Measurements from ENCODE around the gene ABHD17A. TPM values are rescaled to one million over a fixed set of nuclear protein-coding genes. Genes with fewer than 3 reads are reported as not detected.

The ABHD17A gene
- total RNA-seq, 1 donor from 2014 or later, result 60.4 TPM

DNA sequence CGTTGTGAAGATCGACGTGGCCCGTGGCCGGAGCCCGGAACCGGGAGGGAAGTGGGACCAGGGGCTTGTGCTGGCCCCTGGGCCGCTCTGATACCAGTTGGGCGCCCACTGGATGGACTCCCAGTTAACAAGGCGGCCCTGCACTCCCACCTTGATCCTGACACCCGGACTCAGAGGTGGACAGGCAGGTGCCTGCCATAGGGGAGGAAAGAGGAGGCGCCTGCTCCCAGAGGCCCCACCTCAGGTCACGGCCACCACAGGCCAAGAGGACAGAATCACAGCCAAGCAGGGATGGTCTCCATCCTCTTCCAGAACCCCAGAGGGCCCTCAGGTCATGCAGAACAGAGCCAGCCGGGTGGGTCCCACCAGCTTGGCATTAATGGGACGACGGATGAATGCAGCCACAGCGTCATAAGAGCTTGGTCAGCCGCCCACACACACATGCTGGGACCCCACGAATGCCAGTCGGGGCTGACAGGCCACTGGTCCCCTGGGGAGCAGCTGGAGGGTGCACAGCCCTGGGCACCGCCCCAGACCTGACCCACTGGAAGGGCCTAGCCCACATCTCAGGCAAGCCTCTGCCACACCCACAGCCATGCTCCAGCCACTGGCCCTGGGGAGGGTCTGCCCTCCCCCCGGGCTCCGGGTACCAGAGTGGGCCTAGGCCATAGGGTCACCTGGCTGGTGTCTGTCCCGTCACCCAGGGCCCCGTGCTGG lies 12.3 kb downstream of the ABHD17A start:
- H3K36me3 Mint-ChIP-seq, result no peaks in the 10 kb centered on the region
- no peak for DNase-seq (ENCODE audit: extremely low spot score, unreplicated experiment)
- no peaks in the 10 kb centered on the region for H3K27me3 Mint-ChIP-seq
- peaks cover 16% of the 10 kb centered on the region for H3K4me1 Mint-ChIP-seq (ENCODE audit: unreplicated experiment)
- H3K4me3 Mint-ChIP-seq, result peak overlapping the region; percentile 20
- no peaks in the 10 kb centered on the region for H3K9me3 Mint-ChIP-seq
- TF ChIP-seq, protein P1, sequence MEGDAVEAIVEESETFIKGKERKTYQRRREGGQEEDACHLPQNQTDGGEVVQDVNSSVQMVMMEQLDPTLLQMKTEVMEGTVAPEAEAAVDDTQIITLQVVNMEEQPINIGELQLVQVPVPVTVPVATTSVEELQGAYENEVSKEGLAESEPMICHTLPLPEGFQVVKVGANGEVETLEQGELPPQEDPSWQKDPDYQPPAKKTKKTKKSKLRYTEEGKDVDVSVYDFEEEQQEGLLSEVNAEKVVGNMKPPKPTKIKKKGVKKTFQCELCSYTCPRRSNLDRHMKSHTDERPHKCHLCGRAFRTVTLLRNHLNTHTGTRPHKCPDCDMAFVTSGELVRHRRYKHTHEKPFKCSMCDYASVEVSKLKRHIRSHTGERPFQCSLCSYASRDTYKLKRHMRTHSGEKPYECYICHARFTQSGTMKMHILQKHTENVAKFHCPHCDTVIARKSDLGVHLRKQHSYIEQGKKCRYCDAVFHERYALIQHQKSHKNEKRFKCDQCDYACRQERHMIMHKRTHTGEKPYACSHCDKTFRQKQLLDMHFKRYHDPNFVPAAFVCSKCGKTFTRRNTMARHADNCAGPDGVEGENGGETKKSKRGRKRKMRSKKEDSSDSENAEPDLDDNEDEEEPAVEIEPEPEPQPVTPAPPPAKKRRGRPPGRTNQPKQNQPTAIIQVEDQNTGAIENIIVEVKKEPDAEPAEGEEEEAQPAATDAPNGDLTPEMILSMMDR (conservative IDR thresholded peaks at IDR 0.05), result no peak
- no peak overlapping the region for H3K27ac Mint-ChIP-seq

DNA sequence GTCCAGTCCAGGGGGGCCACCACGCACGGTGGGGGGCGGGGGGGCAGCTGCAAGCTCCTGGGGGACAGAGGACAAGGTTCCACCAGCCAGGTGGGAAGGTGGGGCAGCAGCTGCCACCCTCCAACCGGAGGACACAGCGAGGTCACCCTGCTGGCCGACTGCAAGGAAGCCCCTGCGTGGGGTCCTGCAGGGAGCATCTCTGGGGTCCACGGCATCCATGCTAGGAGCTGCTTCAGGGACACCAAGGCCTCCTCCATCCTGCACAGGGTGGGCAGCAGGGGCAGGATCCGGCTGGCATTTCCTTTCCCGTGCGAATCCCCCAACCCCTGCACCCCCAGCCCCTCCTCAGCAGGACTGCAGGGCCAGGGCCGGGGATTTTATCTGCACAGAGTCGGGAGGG lies 13.7 kb downstream of the ABHD17A start:
- TF ChIP-seq, protein P1 (conservative IDR thresholded peaks at IDR 0.05), result no peak
- no peaks in the 10 kb centered on the region for H3K36me3 Mint-ChIP-seq
- H3K9me3 Mint-ChIP-seq, result no peaks in the 10 kb centered on the region
- peaks cover 16% of the 10 kb centered on the region for H3K4me1 Mint-ChIP-seq (ENCODE audit: unreplicated experiment)
- no peaks in the 10 kb centered on the region for H3K27me3 Mint-ChIP-seq
- no peak overlapping the region for H3K27ac Mint-ChIP-seq
- H3K4me3 Mint-ChIP-seq, result no peak overlapping the region
- DNase-seq (ENCODE audit: extremely low spot score, unreplicated experiment), result no peak

DNA sequence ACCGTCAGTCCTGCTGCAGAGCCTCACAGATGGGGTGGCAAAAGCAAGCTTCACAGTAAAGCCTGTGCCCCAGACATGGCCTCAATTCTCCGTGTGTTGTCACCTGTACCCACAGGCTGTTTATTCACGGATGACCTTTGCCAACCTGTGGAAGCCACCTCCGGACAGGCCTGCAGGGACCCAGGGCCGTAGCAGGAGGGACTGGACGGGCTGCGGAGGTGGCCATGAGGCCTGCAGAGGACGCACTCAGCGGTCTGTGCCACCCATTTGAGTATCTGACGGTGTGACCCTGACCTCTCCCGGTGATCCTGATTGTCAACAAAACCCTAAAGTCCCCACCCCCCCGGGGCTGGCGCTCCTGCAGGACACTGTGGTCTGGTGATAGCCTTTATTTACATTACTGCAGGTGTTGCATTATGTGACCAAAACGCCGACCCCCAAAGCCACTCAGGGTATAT lies 14.1 kb downstream of the ABHD17A start:
- H3K27me3 Mint-ChIP-seq, result no peaks in the 10 kb centered on the region
- H3K9me3 Mint-ChIP-seq, result no peaks in the 10 kb centered on the region
- no peak overlapping the region for H3K4me3 Mint-ChIP-seq
- H3K4me1 Mint-ChIP-seq (ENCODE audit: unreplicated experiment), result peaks cover 16% of the 10 kb centered on the region
- TF ChIP-seq, protein P1 (conservative IDR thresholded peaks at IDR 0.05), result no peak
- DNase-seq (ENCODE audit: extremely low spot score, unreplicated experiment), result no peak
- no peak overlapping the region for H3K27ac Mint-ChIP-seq
- no peaks in the 10 kb centered on the region for H3K36me3 Mint-ChIP-seq

DNA sequence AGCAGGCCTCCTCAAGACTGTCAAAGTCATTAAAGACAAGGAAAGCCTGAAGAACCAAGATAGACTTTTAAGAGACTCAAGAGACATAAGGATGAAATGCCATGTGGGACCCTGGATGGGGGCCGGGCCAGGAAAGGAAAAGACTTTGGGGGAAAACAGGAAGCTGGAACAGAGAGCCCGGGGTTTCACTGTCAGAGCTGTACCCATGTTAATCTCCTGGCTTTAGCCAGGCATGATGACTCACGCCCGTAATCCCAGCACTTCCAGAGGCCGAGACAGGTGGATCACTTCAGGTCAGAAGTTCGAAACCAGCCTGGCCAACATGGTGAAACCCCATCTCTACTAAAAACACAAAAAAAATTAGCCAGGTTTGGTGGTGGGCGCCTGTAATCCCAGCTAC lies 16.3 kb downstream of the ABHD17A start:
- Mint-ChIP-seq H3K4me3 (no peak overlapping the region), H3K4me1 (ENCODE audit: unreplicated experiment) (peaks cover 3% of the 10 kb centered on the region), H3K9me3 (no peaks in the 10 kb centered on the region), H3K27ac (no peak overlapping the region), H3K27me3 (no peaks in the 10 kb centered on the region), H3K36me3 (no peaks in the 10 kb centered on the region)
- DNase-seq (ENCODE audit: extremely low spot score, unreplicated experiment), result no peak
- TF ChIP-seq, protein P1 (conservative IDR thresholded peaks at IDR 0.05), result no peak

DNA sequence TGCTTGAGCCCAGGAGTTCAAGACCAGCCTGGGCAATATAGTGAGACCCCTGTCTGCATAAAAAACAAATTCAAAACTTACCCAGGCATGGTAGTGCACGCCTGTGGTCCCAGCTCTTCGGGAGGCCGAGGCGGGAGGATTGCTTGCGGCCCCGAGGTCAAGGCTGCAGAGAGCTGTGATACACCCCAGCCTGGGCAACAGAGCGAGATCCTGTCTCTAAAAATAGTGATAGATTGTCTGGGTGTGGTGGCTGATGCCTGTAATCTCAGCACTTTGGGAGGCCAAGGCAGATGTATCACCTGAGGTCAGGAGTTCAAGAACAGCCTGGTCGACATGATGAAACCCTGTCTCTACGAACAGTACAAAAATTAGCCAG lies 18.0 kb downstream of the ABHD17A start:
- Mint-ChIP-seq H3K4me3 (peak overlapping the region; percentile 39), H3K36me3 (no peaks in the 10 kb centered on the region), H3K27ac (no peak overlapping the region), H3K9me3 (no peaks in the 10 kb centered on the region), H3K4me1 (ENCODE audit: unreplicated experiment) (no peaks in the 10 kb centered on the region), H3K27me3 (peaks cover 2% of the 10 kb centered on the region)
- TF ChIP-seq, protein P1 (conservative IDR thresholded peaks at IDR 0.05), result no peak
- no peak for DNase-seq (ENCODE audit: extremely low spot score, unreplicated experiment)

Measured in type B pancreatic cell (in vitro differentiated cells).